GM23248 (cell line): ENCODE results near the gene CASP3. TPM values are rescaled to one million over a fixed set of nuclear protein-coding genes. Genes with fewer than 3 reads are reported as not detected.
"Not testable (repeated sequence)": the region's sequence is repeated elsewhere in the genome, so short reads cannot be mapped to it uniquely, and the experiment has no call there.

Source experiments
- DNase-seq: peaks from one replicate; pipeline ENCODE4 v3.0.0-alpha.2; 2015
- H2AFZ ChIP-seq: fragments of 200-600 bp; sonication (generic); 2 replicates; pipeline ENCODE4 v1.6.1; 2016; ENCODE audit warnings: antibody characterized with exemption
- H3F3A ChIP-seq: fragments of 200-600 bp; sonication (generic); 2 replicates; pipeline ENCODE4 v1.6.1; 2016; ENCODE audit warnings: mild to moderate bottlenecking, antibody characterized with exemption, mixed run types; ENCODE audit not compliant: insufficient read depth
- H3K27ac ChIP-seq: fragments of 200-600 bp; sonication (generic); 2 replicates; pipeline ENCODE4 v1.5.1; 2016; ENCODE audit warnings: mild to moderate bottlenecking
- H3K27me3 ChIP-seq: fragments of 200-600 bp; sonication (generic); replicated peaks from 2 replicates; pipeline ENCODE4 v1.6.1; 2016; ENCODE audit warnings: mild to moderate bottlenecking; ENCODE audit not compliant: insufficient read depth
- H3K36me3 ChIP-seq: fragments of 200-600 bp; sonication (generic); 2 replicates; pipeline ENCODE4 v1.6.1; 2016; ENCODE audit warnings: low read depth, mild to moderate bottlenecking
- H3K4me1 ChIP-seq: fragments of 200-600 bp; sonication (generic); 2 replicates; pipeline ENCODE4 v1.6.1; 2016; ENCODE audit warnings: mild to moderate bottlenecking; ENCODE audit not compliant: insufficient read depth
- H3K4me2 ChIP-seq: fragments of 200-600 bp; sonication (generic); one replicate; pipeline ENCODE4 v1.6.1; 2016; ENCODE audit warnings: mild to moderate bottlenecking; ENCODE audit not compliant: unreplicated experiment
- H3K4me3 ChIP-seq: fragments of 200-600 bp; sonication (generic); 2 replicates; pipeline ENCODE4 v1.5.1; 2016; ENCODE audit warnings: mild to moderate bottlenecking
- H3K79me2 ChIP-seq: fragments of 200-600 bp; sonication (generic); 2 replicates; pipeline ENCODE4 v1.6.1; 2016; ENCODE audit warnings: mild to moderate bottlenecking; ENCODE audit not compliant: insufficient read depth
- H3K9ac ChIP-seq: fragments of 200-600 bp; sonication (generic); 2 replicates; pipeline ENCODE4 v1.6.1; 2016; ENCODE audit warnings: mild to moderate bottlenecking
- H3K9me2 ChIP-seq: fragments of 200-600 bp; sonication (generic); 2 replicates; pipeline ENCODE4 v1.6.1; 2016; ENCODE audit warnings: mixed run types, mild to moderate bottlenecking, moderate library complexity; ENCODE audit not compliant: insufficient read depth
- H3K9me3 ChIP-seq: fragments of 200-600 bp; sonication (generic); one replicate; pipeline ENCODE4 v1.6.1; 2017; ENCODE audit warnings: low read depth
- H4K20me1 ChIP-seq: fragments of 200-600 bp; sonication (generic); 2 replicates; pipeline ENCODE4 v1.6.0; 2016; ENCODE audit not compliant: insufficient read depth
- EZH2 ChIP-seq: fragments of 200-600 bp; sonication (generic); IDR thresholded peaks from 2 replicates; pipeline ENCODE4 v1.6.1; 2018; ENCODE audit warnings: antibody characterized with exemption, mild to moderate bottlenecking; ENCODE audit not compliant: insufficient read depth, poor library complexity, severe bottlenecking
- EZH2phosphoT487 ChIP-seq: fragments of 200-600 bp; sonication (generic); IDR thresholded peaks from 2 replicates; pipeline ENCODE4 v1.6.1; 2018; ENCODE audit warnings: antibody characterized with exemption, moderate library complexity, mild to moderate bottlenecking, low read depth; ENCODE audit not compliant: insufficient read depth
- WGBS, 2 experiments: methylation state at CpG; one replicate each; pipeline ENCODE4 v1.1.6; 2015 to 2017; ENCODE audit warnings: low lambda C conversion rate in 2 of 2, low coverage in 1 of 2; ENCODE audit errors: missing lambda C conversion rate in 2 of 2; 5-methylcytosine and 5-hydroxymethylcytosine counted together
- in situ Hi-C: fragments of 300-500 bp; cut with MboI; formaldehyde crosslinking; loops from 2 replicates; pipeline ENCODE4 v1.15.0; 2020
- polyA plus RNA-seq: library from polyadenylated mRNA; unstranded; fragments of >200 nt; fragmentation: Nextera tagmentation; extraction: Ambion mirVana; gene quantifications from 2 replicates; pipeline ENCODE4 v1.2.1, GENCODE V29; 2016
- total RNA-seq: library from RNA; depleted of rRNA; stranded (reverse); fragments of >200 nt; shearing (Covaris generic); gene quantifications from 2 replicates; pipeline ENCODE4 v1.2.3, GENCODE V29; 2014

CASP3 gene
- total and polyA plus RNA-seq, 2 experiments from 2014 or later, result 50.7 to 53.4 TPM

DNA sequence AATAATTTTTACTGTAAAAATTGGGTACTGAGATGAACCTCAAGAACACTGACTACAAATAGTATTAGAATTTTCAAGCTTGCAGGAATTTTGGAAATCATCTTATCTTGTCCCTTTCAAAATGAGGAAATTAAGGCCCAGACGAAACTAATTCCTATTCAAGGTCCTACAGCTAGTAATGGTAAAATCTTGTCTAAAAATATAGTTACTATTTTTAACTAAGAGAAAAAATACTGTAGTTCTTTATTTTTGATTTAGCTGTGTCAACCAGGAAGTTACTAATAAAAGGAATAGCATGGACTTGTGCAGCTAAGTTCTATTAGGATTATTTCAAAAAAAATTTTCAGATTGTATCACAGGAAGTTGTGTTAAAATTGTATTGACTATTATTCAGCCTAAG, 13.0 kb upstream of the CASP3 start:
- TF ChIP-seq EZH2phosphoT487 (no peak), EZH2 (no peak)
- H3K4me1 ChIP-seq, result no peaks in the 10 kb centered on the region
- peaks cover 17% of the 10 kb centered on the region; the same call in 1 of the 2 replicates for H3K36me3 ChIP-seq
- no peak overlapping the region for H2AFZ ChIP-seq
- 96 to 100% methylated on average over 1 of the region's 1 CpG for WGBS, 2 experiments
- DNase-seq, result no peak
- H3K9me3 ChIP-seq, result no peaks in the 10 kb centered on the region
- no peak overlapping the region for H3K27ac ChIP-seq
- H3K9ac ChIP-seq, result no peak overlapping the region
- H3F3A ChIP-seq, result no peaks in the 10 kb centered on the region
- no peak overlapping the region for H3K4me3 ChIP-seq
- H3K9me2 ChIP-seq, result no peaks in the 10 kb centered on the region
- H3K4me2 ChIP-seq, result no peak overlapping the region
- H3K79me2 ChIP-seq, result no peaks in the 10 kb centered on the region
- H4K20me1 ChIP-seq, result no peaks in the 10 kb centered on the region
- in situ Hi-C loops, result no loop called here
- no peaks in the 10 kb centered on the region for H3K27me3 ChIP-seq

GRCh38 chr4:184660978-184661377, 11.7 kb upstream of the CASP3 start:
- no peaks in the 10 kb centered on the region for H3K79me2 ChIP-seq
- no peak overlapping the region for H3K27ac ChIP-seq
- no peak overlapping the region for H2AFZ ChIP-seq
- TF ChIP-seq EZH2phosphoT487 (no peak), EZH2 (no peak)
- H3K9ac ChIP-seq, result no peak overlapping the region
- no peak for DNase-seq
- H3K4me3 ChIP-seq, result no peak overlapping the region
- H3K4me1 ChIP-seq, result no peaks in the 10 kb centered on the region
- H3K36me3 ChIP-seq, result peaks cover 24% of the 10 kb centered on the region; the same call in 1 of the 2 replicates
- H4K20me1 ChIP-seq, result no peaks in the 10 kb centered on the region
- no peaks in the 10 kb centered on the region for H3K9me2 ChIP-seq
- H3K9me3 ChIP-seq, result no peaks in the 10 kb centered on the region
- no peaks in the 10 kb centered on the region for H3K27me3 ChIP-seq
- H3K4me2 ChIP-seq, result no peak overlapping the region
- H3F3A ChIP-seq, result no peaks in the 10 kb centered on the region
- in situ Hi-C loops, result no loop called here

DNA sequence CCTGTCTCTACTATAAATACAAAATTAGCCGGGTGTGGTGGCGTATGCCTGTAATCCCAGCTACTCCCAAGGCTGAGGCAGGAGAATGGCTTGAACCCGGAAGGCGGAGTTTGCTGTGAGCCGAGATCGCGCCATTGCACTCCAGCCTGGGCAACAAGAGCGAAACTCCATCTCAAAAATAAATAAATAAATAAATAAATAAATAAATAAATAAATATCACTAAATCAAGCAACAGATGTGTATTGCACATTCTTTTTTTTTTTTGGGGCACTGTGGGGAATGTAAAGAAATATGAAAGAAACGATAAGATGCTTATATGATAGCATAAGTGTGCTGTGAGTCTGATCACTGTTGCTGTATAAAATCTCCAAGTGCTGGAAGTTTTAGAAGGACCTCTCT, 8.6 kb upstream of the CASP3 start:
- H3K4me2 ChIP-seq, H3K9me2 ChIP-seq, H3F3A ChIP-seq, H3K4me3 ChIP-seq, H3K4me1 ChIP-seq, H3K79me2 ChIP-seq, in situ Hi-C loops, DNase-seq, H3K27me3 ChIP-seq, H2AFZ ChIP-seq, H3K9ac ChIP-seq, H3K9me3 ChIP-seq, H3K27ac ChIP-seq, H4K20me1 ChIP-seq: not testable (repeated sequence)
- peaks cover 19% of the 10 kb centered on the region; the same call in 1 of the 2 replicates for H3K36me3 ChIP-seq
- 98 to 99% methylated on average over 9 of the region's 9 CpGs for WGBS, 2 experiments

DNA sequence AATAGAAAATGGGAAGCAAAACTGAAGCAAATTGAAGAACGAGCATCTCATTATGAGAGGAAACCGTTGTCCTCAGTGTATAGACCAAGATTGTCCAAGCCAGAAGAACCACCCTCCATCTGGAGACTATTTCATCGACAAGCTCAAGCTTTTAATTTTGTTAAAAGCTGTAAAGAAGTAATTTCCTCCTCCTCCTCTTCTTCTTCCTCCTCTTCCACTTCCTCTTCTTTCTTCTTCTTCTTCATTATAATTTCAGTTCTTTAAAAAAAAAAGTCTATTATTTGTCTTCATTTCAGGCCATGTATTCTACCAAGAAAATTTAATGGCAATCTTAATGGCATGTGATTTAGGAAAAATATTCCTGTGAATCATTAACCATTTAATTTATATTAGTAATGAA, 7.9 kb upstream of the CASP3 start:
- H3K36me3 ChIP-seq, result peaks cover 19% of the 10 kb centered on the region; the same call in 1 of the 2 replicates
- 92 to 96% methylated on average over 3 of the region's 3 CpGs for WGBS, 2 experiments
- H3K4me2 ChIP-seq, result no peak overlapping the region
- 0 out of 2 replicates have a peak, but pooled peaks cover 5% of the 10 kb centered on the region for H3F3A ChIP-seq
- H3K9me3 ChIP-seq, result no peaks in the 10 kb centered on the region
- no peak overlapping the region for H3K9ac ChIP-seq
- no peak for TF ChIP-seq EZH2
- TF ChIP-seq EZH2phosphoT487, result no peak
- H3K4me1 ChIP-seq, result peaks cover 10% of the 10 kb centered on the region
- in situ Hi-C loops, result no loop called here
- H3K4me3 ChIP-seq, result no peak overlapping the region
- no peaks in the 10 kb centered on the region for H3K9me2 ChIP-seq
- no peaks in the 10 kb centered on the region for H4K20me1 ChIP-seq
- no peaks in the 10 kb centered on the region for H3K79me2 ChIP-seq
- DNase-seq, result no peak
- H2AFZ ChIP-seq, result no peak overlapping the region
- H3K27ac ChIP-seq, result no peak overlapping the region
- H3K27me3 ChIP-seq, result no peaks in the 10 kb centered on the region
